ENCODE data around the gene NAT14.

DNA sequence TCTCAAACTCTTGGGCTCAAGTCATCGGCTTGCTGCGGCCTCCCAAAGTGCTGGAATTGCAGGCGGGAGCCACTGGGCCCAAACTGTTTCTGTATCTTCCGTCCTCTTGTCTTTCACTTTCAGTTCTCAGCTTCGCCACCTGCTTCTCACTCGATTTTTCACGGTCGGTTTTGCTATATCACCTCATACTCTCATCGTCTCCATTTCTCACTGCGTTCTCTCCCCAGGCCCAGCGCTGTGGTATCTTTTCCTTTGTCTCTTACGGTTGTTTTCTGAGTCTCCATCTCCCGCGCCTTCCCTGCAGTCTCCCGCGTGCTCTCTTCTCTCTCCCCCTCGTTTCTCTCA, 18.1 kb downstream of the NAT14 start:
- TF ChIP-seq, protein P1, sequence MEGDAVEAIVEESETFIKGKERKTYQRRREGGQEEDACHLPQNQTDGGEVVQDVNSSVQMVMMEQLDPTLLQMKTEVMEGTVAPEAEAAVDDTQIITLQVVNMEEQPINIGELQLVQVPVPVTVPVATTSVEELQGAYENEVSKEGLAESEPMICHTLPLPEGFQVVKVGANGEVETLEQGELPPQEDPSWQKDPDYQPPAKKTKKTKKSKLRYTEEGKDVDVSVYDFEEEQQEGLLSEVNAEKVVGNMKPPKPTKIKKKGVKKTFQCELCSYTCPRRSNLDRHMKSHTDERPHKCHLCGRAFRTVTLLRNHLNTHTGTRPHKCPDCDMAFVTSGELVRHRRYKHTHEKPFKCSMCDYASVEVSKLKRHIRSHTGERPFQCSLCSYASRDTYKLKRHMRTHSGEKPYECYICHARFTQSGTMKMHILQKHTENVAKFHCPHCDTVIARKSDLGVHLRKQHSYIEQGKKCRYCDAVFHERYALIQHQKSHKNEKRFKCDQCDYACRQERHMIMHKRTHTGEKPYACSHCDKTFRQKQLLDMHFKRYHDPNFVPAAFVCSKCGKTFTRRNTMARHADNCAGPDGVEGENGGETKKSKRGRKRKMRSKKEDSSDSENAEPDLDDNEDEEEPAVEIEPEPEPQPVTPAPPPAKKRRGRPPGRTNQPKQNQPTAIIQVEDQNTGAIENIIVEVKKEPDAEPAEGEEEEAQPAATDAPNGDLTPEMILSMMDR (IDR thresholded peaks at IDR 0.05; ENCODE audit: extremely low read depth in 1 of 2, insufficient read depth in 1 of 2, low read depth in 1 of 2, low read length in 2 of 2) = no peak
- no peak for TF ChIP-seq POLR2A (IDR thresholded peaks at IDR 0.05; ENCODE audit: low read depth, low read length)
- no peak for TF ChIP-seq FOS (IDR thresholded peaks at IDR 0.05; ENCODE audit: borderline replicate concordance, insufficient read depth, low read length)
- TF ChIP-seq MYC (IDR thresholded peaks at IDR 0.05; ENCODE audit: low read depth, low read length) = no peak
- no peak for TF ChIP-seq EZH2 (IDR thresholded peaks at IDR 0.05; ENCODE audit: borderline replicate concordance, low read depth, low read length, severe bottlenecking)
- TF ChIP-seq GATA2 (IDR thresholded peaks at IDR 0.05; ENCODE audit: insufficient read depth, insufficient read length, low read depth, low read length) = no peak
